Prostate gland (tissue), 2 donors: ENCODE data around the gene PGBD2. TPM values are rescaled to one million over a fixed set of nuclear protein-coding genes. Genes with fewer than 3 reads are reported as not detected.

ENCODE experiments used
- DNase-seq: peaks from one replicate; pipeline ENCODE4 v3.0.0-alpha.2; 2019; ENCODE audit warnings: low spot score
- H3K27ac ChIP-seq, 2 donors: fragments of 200-600 bp; sonication (generic); 2 replicates each; pipeline ENCODE4 v1.5.1; 2017 to 2019
- H3K27me3 ChIP-seq: fragments of 200-600 bp; sonication (generic); replicated peaks from 2 replicates; pipeline ENCODE4 v1.5.1; 2019; ENCODE audit not compliant: insufficient read depth
- H3K36me3 ChIP-seq, 2 donors: fragments of 200-600 bp; sonication (generic); 1 replicate in 1 of 2; 2 replicates in 1 of 2; pipeline versions ENCODE4 v1.5.1 to v1.8.1; 2017 to 2019
- H3K4me1 ChIP-seq: fragments of 200-600 bp; sonication (generic); replicated peaks from 2 replicates; pipeline ENCODE4 v1.5.1; 2019
- H3K4me3 ChIP-seq, 2 donors: fragments of 200-600 bp; sonication (generic); 2 replicates each; pipeline ENCODE4 v1.5.1; 2017 to 2019
- H3K9me3 ChIP-seq: fragments of 200-600 bp; sonication (generic); 2 replicates; pipeline ENCODE4 v1.5.1; 2017
- CTCF ChIP-seq, 4 experiments: fragments of 200-600 bp in 2 of 4; fragments of 450-650 bp in 2 of 4; sonication (generic) in 2 of 4; IDR thresholded peaks; 1 replicate in 3 of 4; 2 replicates in 1 of 4; pipeline ENCODE4 v1.5.1; 2016 to 2019; ENCODE audit warnings: antibody characterized with exemption in 4 of 4, mild to moderate bottlenecking in 2 of 4, moderate library complexity in 2 of 4
- POLR2A ChIP-seq: fragments of 450-650 bp; IDR thresholded peaks from one replicate; pipeline ENCODE4 v1.6.1; 2016; ENCODE audit warnings: antibody characterized with exemption, mild to moderate bottlenecking
- POLR2AphosphoS5 ChIP-seq: sonication (generic); formaldehyde crosslinking; IDR thresholded peaks from one replicate; pipeline ENCODE4 v1.6.1; 2017; ENCODE audit warnings: antibody characterized with exemption
- WGBS: methylation state at CpG from one replicate; pipeline ENCODE4 v1.1.5; 2018; 5-methylcytosine and 5-hydroxymethylcytosine counted together
- intact Hi-C: fragments of 100-400 bp; cut with DNase I; formaldehyde crosslinking; loops from one replicate; pipeline ENCODE4 v1.14.2; 2022
- total RNA-seq, 2 donors: library from RNA; depleted of rRNA; stranded (reverse); fragments of >200 nt; gene quantifications; one replicate each; pipeline ENCODE4 v1.1.0, GENCODE V29; 2016

Gene PGBD2
- total RNA-seq, 2 donors from 2014 or later = 8.6 to 12.6 TPM

- no peak overlapping the region for H3K27ac ChIP-seq
- TF ChIP-seq CTCF (IDR thresholded peaks at IDR 0.05) (no peak), POLR2A (no peak), POLR2AphosphoS5 (no peak)
- no peak overlapping the region for H3K4me3 ChIP-seq
- H3K4me1 ChIP-seq = no peaks in the 10 kb centered on the region
- no peaks in the 10 kb centered on the region for H3K9me3 ChIP-seq
- H3K27me3 ChIP-seq = no peaks in the 10 kb centered on the region
- intact Hi-C loops = no loop called here
- H3K36me3 ChIP-seq = no peaks in the 10 kb centered on the region
- 91% methylated on average over 3 of the region's 3 CpGs for WGBS
- no peak for DNase-seq
Observed at GRCh38 chr1:248904437-248905216, 1.4 kb upstream of the PGBD2 start.

GRCh38 chr1:248905662-248906008 is 400 bp upstream of the PGBD2 start:
- Histone ChIP-seq H3K4me3 (peak overlapping the region; percentile 39 to 53), H3K9me3 (no peaks in the 10 kb centered on the region), H3K27ac (peak overlapping the region; percentile 78 to 88), H3K36me3 (no peaks in the 10 kb centered on the region), H3K4me1 (no peaks in the 10 kb centered on the region), H3K27me3 (no peaks in the 10 kb centered on the region)
- 28% methylated on average over 4 of the region's 4 CpGs for WGBS
- no peak for DNase-seq
- intact Hi-C loops = no loop called here
- TF ChIP-seq CTCF (IDR thresholded peaks at IDR 0.05) = no peak
- no peak for TF ChIP-seq POLR2A

- no peaks in the 10 kb centered on the region for H3K4me1 ChIP-seq
- peak overlapping the region; percentile 78 to 88 for H3K27ac ChIP-seq
- no peaks in the 10 kb centered on the region for H3K27me3 ChIP-seq
- WGBS = 15% methylated on average over 18 of the region's 18 CpGs
- H3K4me3 ChIP-seq = peak overlapping the region; percentile 39 to 53
- H3K9me3 ChIP-seq = no peaks in the 10 kb centered on the region
- TF ChIP-seq POLR2AphosphoS5 (no peak), POLR2A (no peak)
- no peak for DNase-seq
- intact Hi-C loops = no loop called here
- H3K36me3 ChIP-seq = no peaks in the 10 kb centered on the region
Observed at GRCh38 chr1:248906753-248907661, 972 bp downstream of the PGBD2 start.

- no peak for TF ChIP-seq POLR2A
- TF ChIP-seq CTCF (IDR thresholded peaks at IDR 0.05) = no peak
- TF ChIP-seq POLR2AphosphoS5 = no peak
Observed at GRCh38 chr1:248910761-248911160, 4.7 kb downstream of the PGBD2 start.

GRCh38 chr1:248913933-248914332 is 7.9 kb downstream of the PGBD2 start:
- Histone ChIP-seq H3K27ac (no peak overlapping the region), H3K4me1 (no peaks in the 10 kb centered on the region), H3K4me3 (no peak overlapping the region), H3K27me3 (no peaks in the 10 kb centered on the region), H3K9me3 (no peaks in the 10 kb centered on the region), H3K36me3 (no peaks in the 10 kb centered on the region)
- DNase-seq = no peak
- WGBS = 84% methylated on average over 2 of the region's 2 CpGs
- intact Hi-C loops = no loop called here
- no peak for TF ChIP-seq CTCF (IDR thresholded peaks at IDR 0.05)
- no peak for TF ChIP-seq POLR2A
- no peak for TF ChIP-seq POLR2AphosphoS5

More at GRCh38 chr1:248910761-248911160, 4.7 kb downstream of the PGBD2 start:
- WGBS = 93% methylated on average over 6 of the region's 6 CpGs
- no peak overlapping the region for H3K27ac ChIP-seq
- no peaks in the 10 kb centered on the region for H3K36me3 ChIP-seq
- no peaks in the 10 kb centered on the region for H3K9me3 ChIP-seq
- H3K4me3 ChIP-seq = no peak overlapping the region
- no peak for DNase-seq
- intact Hi-C loops = no loop called here
- no peaks in the 10 kb centered on the region for H3K4me1 ChIP-seq
- no peaks in the 10 kb centered on the region for H3K27me3 ChIP-seq
